NCI-H748 (cell line): ENCODE data around the gene ZNF213.
"Not testable (repeated sequence)": the region's sequence is repeated elsewhere in the genome, so short reads cannot be mapped to it uniquely, and the experiment has no call there.

ENCODE experiments used
- DNase-seq: peaks from one replicate; lab custom pipeline; 2025; ENCODE audit not compliant: unreplicated experiment; lab: John Stamatoyannopoulos, UW

ZNF213 gene

DNA sequence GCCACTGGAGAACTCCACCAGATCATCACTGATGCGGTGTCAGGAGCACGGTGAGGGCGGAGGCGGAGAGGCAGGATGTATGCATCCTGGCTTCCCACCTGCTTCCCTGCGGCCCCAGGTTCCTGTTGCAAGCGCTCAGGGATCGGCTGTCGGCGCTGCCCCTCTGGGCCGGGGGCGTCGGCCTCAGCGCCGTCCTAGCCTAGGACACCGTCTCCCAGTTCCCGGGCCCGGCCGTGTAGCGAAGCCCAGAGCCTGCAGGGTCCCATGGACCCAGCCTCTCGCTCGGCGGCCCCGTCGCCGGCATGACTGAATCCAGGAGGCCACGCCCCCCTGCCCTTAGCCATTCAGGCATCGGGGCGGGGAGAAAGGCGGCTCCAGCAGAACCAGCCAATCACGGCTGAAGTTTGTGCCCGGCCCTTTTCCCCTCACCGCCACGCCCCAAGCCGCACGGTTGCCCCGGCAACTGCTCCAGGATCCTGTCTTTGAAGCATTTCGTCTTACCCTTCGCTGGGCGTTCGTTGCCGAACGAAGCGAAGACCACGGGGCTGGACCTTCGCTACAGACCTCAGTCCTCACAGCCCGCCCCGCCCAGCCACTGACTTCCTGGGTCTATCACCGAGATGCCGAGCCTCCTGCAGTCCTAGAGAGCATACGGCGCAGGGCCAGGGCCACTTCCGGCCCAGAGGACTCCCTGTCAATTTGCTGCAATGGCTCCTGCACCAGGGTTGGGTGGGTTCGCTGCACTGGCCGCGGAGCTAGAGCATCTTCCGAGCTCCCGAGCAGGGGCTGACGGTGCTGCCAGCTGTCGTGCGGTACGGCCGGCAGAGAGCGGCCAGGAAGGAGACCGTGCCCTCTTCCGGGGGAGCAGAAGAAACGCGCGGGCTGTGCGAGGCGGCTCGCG lies 10.6 kb upstream of the ZNF213 start:
- peak; percentile 94 for DNase-seq

- peak; percentile 69 for DNase-seq
Measured at GRCh38 chr16:3127745-3128144, 7.1 kb upstream of the ZNF213 start.

DNA sequence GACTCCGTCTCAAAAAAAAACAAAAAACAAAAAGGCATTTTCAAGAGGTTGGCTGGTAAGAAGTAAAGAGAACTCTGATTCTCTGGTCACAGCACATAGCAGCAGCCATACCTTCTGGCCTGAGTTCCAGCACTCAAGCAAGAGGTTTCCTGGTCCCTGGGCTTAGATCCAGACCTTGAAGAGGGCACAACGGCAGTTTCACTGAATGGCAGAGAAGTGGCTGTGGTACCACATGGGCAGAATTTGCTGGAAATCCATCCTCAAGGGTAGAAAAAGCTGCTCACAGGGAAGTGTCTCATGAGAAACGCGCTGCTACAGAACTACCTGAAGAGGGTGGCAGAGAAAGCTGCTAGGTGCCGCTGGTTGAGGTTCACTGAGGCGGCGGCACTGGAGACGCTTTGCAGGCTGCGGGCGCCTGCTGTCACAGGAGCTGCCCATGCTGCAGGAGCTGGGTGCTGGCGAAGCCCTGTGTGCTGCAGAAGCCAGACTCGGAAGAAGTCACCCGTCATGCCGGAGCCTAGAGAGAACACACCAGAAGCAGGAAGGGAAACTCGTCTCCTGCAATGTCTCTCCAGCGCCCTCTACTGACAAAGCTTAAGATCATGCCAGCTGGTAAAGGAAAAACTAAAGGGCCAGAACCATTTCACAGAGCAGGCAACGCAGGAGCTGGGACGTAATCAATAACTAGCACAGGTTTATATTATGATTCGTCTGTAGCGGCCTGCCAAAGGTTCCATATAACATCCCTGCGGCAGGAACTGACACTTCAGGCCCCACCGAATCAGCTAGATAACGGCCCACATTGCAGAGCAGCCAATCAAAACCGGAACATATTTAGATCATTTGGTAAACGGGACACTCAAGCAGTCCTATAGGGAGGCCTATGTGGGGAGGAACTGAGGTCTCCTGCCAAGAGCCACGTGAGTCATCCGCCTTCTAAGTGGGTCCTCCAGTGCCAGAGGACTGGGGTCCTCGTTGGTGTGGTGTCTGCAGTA lies 5.4 kb upstream of the ZNF213 start:
- DNase-seq = peak; percentile 80

GRCh38 chr16:3131755-3132377 lies 3.0 kb upstream of the ZNF213 start:
- DNase-seq = peak; percentile 39

- DNase-seq = no peak
Measured at GRCh38 chr16:3133844-3134243, 985 bp upstream of the ZNF213 start.

- DNase-seq = no peak
Measured at GRCh38 chr16:3135126-3135715, 392 bp downstream of the ZNF213 start.

- no peak for DNase-seq
Measured at GRCh38 chr16:3137267-3137666, 2.4 kb downstream of the ZNF213 start.

DNA sequence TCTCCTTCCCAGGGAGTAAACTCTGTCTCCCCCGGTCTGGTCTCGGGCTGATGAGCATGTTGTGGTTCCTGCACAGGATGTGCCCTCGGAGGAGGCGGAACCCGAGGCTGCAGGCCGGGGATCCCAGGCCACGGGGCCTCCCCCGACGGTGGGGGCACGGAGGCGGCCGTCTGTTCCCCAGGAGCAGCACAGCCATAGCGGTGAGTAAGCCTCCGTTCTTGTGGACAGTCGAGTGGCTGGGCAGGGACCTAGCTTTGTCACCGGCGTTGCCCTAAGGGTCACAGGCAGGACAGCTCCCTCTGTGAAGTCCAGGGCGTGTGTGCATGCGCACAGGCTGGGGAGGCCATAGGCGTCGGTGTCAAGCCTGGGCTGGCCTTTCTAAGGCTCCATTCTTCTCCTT lies 3.5 kb downstream of the ZNF213 start:
- DNase-seq = no peak

- DNase-seq = no peak
Measured at GRCh38 chr16:3138823-3139426, 4.1 kb downstream of the ZNF213 start.

DNA sequence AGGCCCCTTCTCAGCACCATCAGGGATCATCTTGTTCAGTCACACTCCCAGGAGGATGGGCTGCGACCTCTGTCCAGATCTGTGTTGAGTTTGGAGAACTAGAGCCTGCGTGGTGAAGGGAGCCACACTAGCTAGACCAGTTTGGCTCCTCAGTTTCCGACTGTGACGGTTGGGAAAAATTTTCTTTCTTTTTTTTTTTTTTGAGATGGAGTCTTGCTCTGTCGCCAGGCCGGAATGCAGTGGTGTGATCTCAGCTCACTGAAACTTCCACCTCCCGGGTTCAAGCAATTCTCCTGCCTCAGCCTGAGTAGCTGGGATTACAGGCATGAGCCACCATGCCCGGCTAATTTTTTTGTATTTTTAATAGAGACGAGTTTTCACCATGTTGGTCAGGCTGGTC lies 4.7 kb downstream of the ZNF213 start:
- not testable (repeated sequence) for DNase-seq

DNA sequence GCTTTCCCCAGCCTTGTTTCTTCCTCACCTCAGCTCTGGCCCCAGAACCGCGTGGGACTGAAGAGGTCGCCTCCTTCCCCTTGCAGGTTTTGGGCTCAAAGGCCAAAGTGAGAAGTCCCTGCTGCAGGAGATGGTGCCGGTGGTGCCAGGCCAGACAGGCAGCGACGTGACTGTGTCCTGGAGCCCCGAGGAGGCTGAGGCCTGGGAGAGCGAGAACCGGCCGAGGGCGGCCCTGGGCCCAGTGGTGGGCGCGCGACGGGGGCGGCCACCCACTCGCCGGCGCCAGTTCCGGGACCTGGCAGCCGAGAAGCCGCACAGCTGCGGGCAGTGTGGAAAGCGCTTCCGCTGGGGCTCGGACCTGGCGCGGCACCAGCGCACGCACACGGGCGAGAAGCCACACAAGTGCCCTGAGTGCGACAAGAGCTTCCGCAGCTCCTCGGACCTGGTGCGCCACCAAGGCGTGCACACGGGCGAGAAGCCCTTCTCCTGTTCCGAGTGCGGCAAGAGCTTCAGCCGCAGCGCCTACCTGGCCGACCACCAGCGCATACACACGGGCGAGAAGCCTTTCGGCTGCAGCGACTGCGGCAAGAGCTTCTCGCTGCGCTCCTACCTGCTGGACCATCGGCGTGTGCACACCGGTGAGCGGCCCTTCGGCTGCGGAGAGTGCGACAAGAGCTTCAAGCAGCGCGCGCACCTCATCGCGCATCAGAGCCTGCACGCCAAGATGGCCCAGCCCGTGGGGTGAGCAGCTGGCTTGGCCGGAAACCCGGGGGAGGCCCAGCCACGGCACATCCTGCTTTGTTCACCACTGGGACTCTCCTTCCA lies 6.0 kb downstream of the ZNF213 start:
- DNase-seq = no peak

GRCh38 chr16:3141781-3142311 lies 7.0 kb downstream of the ZNF213 start:
- no peak for DNase-seq

DNA sequence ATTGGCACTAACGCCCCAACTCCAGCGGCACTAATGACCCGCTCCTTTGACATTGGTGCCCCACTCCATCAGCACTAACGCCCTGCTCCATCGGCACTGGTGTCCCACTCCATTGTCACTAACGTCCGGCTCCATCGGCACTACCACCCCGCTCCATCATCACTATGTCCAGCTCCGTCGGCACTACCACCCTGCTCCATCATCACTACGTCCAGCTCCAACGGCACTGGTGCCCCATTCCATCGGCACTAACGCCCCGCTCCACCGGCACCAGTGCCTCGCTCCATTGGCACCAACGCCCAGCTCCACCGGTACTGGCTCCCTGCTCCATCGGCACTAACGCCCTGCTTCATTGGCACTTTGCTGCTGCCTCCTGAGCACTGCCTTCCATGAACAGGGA lies 7.5 kb downstream of the ZNF213 start:
- DNase-seq = no peak

DNA sequence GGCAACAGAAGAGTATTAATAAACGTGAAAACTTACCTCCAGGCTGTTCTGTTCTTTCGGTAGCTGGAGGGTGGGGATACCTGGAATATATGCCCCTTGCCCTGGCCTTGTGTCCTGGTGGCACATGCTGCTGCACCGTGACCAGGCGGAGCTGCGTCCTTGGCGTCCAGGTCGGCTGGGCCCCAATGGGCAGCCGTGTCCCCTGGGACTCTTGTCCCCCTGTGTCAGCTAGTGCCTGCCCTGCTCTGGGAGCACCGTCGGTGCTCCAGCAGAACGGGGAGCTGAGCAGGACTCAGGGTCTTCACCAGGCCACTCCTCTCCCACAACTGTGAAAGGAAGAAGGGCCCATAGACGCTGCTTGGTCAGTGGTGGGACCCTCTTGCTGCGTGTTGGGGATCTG lies 7.9 kb downstream of the ZNF213 start:
- DNase-seq = no peak

DNA sequence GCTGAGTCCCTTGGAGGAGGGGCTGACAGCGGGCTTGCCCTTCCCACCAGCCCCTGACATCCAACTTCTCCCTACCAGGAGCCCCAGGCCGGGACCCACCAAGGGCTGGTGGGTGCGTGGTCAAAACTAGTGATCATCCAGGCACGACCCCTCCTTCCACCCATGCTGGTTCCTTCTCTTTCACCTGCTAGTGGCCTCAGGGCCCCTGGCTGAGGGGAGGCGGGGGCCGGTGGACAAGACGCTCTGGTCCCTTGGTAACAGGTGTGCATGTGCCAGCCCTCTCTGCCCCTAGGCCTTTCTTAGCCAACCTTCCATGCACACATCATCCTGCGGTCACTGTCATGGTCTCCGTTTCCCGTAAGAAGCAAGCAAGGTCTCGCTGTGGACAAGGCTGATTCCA lies 8.4 kb downstream of the ZNF213 start:
- DNase-seq = no peak

DNA sequence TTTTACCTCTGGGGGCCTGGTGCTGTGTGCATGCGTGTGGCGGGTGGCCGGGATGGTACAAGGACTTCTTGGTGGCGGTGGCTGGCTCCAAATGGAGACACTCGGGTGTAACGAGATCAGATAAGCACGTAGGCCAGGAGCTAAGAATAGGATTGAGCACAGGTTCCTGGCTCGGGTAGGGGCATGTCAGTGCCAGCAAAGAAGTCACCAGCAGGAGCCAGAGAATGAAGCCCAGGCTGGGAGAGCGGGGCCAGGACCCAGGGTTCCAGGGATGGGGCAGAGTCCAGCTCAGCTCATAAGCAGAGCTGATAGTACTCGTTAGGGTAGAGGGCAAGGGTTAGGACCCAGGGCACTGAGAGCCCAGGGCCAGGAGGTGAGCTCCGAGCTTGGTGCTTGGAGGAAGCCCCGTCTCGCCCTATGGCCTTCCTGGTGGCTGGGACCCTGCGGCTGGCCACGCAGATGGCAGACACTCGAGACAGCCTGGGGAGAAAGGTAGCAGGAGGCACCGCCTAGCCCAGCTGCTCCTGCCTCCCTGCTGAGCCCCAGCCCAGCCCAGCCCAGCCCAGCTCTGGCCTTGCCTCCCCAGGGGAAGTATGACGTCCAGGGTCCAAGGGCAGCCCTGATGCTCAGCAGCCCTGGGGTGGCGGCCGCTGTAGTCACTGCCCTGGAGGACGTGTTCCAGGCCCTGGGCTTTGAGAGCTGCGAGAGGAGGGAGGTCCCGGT lies 8.9 kb downstream of the ZNF213 start:
- no peak for DNase-seq

DNA sequence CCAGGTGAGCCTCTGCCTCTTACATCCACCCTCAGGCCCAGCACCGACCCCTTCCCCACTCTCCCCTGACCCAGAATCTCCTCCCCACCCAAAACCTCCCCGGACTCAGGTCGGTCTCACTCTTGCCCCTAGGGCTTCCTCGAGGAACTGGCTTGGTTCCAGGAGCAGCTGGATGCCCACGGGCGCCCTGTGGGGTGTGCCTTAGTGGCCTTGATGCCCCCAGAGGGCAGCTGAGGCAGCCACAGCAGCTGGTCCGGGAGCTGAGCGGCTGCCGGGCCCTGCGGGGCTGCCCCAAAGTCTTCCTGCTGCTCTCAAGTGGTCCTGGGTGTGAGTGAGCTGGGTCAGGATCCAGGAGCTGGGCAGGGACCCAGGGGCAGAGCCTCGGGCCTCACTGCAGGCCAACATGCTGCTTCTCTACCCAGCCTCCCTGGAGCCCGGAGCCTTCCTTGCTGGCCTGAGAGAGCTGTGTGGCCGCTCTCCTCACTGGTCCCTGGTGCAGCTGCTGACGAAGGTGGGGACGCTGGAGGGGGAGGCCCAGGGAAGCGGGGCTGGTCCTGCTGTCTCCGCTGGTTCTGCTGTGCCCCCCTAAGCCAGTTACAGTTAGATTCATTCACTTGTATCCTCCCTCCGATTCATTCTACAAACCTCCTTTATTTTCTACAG lies 9.6 kb downstream of the ZNF213 start:
- DNase-seq = no peak

DNA sequence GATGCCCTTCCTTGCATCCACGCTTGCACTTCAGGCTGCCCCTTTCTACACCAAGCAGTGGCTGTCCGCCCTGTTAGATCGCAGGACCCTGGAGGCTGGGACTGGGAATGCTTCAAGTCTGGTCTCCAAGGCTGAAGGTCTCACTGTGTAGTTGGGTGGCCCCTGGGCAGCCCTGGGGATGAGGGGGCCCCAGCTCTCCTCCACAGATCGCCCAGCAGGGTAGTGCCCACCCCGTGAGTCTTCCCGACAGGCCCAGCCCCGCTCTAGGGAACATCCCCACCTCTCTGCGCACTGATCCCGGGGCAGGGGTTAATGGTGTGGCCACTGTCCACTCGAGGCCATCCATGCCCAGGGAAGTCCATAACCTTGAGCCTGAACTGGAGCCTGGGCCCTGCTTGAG lies 10.3 kb downstream of the ZNF213 start:
- DNase-seq = no peak
